B cell (primary cell): ENCODE data around the gene LPCAT1. TPM values are rescaled to one million over a fixed set of nuclear protein-coding genes. Genes with fewer than 3 reads are reported as not detected.

Source experiments
- ATAC-seq: fragments of 200-7000 bp; cut with Tn5 transposase; one replicate; pipeline ENCODE4 v1.10.0; 2021; ENCODE audit warnings: low read depth, mild to moderate bottlenecking, moderate number of reproducible peaks, moderate library complexity
- CTCF ChIA-PET: fragments of 350-600 bp; sonication (Branson Sonifier 250); formaldehyde crosslinking; loops from one replicate; lab custom pipeline; 2021; ENCODE audit warnings: antibody characterized with exemption, inconsistent platforms; lab: Charles Lee
- POLR2A ChIA-PET: fragments of 350-600 bp; sonication (Branson Sonifier 250); formaldehyde crosslinking; loops from one replicate; lab custom pipeline; 2021; ENCODE audit warnings: antibody characterized with exemption; lab: Charles Lee
- DNase-seq: peaks from one replicate; pipeline ENCODE4 v3.0.0; 2013
- H2AFZ ChIP-seq: 2 replicates; pipeline ENCODE4 v1.6.1; 2012; ENCODE audit warnings: mild to moderate bottlenecking, low read depth, low read length; ENCODE audit not compliant: insufficient read depth, poor library complexity, severe bottlenecking
- H3K27ac ChIP-seq, 2 donors: 1 replicate in 1 of 2; 2 replicates in 1 of 2; pipeline ENCODE4 v1.5.1; 2012 to 2013; ENCODE audit warnings: low read length in 2 of 2, mild to moderate bottlenecking in 2 of 2, moderate library complexity in 1 of 2
- H3K27me3 ChIP-seq, 4 experiments: fragments of 200-600 bp in 1 of 4; sonication (generic) in 1 of 4; replicated peaks in 1 of 4; 1 replicate in 2 of 4; 2 replicates in 2 of 4; pipeline versions ENCODE4 v1.6.1 to v1.7.0; 2013 to 2016; ENCODE audit warnings: low read length in 3 of 4, mild to moderate bottlenecking in 2 of 4, mixed read lengths in 1 of 4, moderate library complexity in 1 of 4; ENCODE audit not compliant: insufficient read depth in 4 of 4, control insufficient read depth in 3 of 4; ENCODE audit errors: control extremely low read depth in 1 of 4
- H3K36me3 ChIP-seq, 2 experiments: replicated peaks in 1 of 2; 1 replicate in 1 of 2; 2 replicates in 1 of 2; pipeline versions ENCODE4 v1.6.1 to v1.7.1; 2013; ENCODE audit warnings: low read length in 1 of 2; ENCODE audit not compliant: insufficient read depth in 2 of 2, control insufficient read depth in 1 of 2; ENCODE audit errors: control extremely low read depth in 1 of 2, extremely low read depth in 1 of 2
- H3K4me1 ChIP-seq, 2 donors: fragments of 200-600 bp in 1 of 2; sonication (generic) in 1 of 2; 1 replicate in 1 of 2; 2 replicates in 1 of 2; pipeline versions ENCODE4 v1.5.1 to v1.6.1; 2013 to 2017; ENCODE audit warnings: low read length in 2 of 2; ENCODE audit not compliant: control insufficient read depth in 2 of 2, insufficient read depth in 2 of 2
- H3K4me2 ChIP-seq: replicated peaks from 2 replicates; pipeline ENCODE3; 2012; ENCODE audit warnings: mild to moderate bottlenecking, low read depth, low read length; ENCODE audit not compliant: poor library complexity, severe bottlenecking
- H3K4me3 ChIP-seq, 5 experiments: fragments of 200-600 bp in 1 of 5; sonication (generic) in 1 of 5; 1 replicate in 3 of 5; 2 replicates in 2 of 5; pipeline versions ENCODE4 v1.5.1 to v1.7.0; 2011 to 2016; ENCODE audit warnings: low read length in 4 of 5, mild to moderate bottlenecking in 4 of 5, low read depth in 2 of 5, control low read depth in 1 of 5, moderate library complexity in 1 of 5; ENCODE audit not compliant: insufficient read depth in 1 of 5; ENCODE audit errors: control extremely low read depth in 1 of 5, extremely low read depth in 1 of 5
- H3K79me2 ChIP-seq: fragments of 200-600 bp; sonication (generic); one replicate; pipeline ENCODE4 v1.6.0; 2016; ENCODE audit warnings: low read length; ENCODE audit not compliant: control insufficient read depth, insufficient read depth
- H3K9ac ChIP-seq: fragments of 200-600 bp; sonication (generic); 2 replicates; pipeline ENCODE4 v1.6.1; 2017; ENCODE audit warnings: mild to moderate bottlenecking, low read length, moderate library complexity
- H3K9me3 ChIP-seq, 3 donors: one replicate each; pipeline versions ENCODE4 v1.6.1 to v1.7.1; 2013; ENCODE audit warnings: low read length in 2 of 3; ENCODE audit not compliant: control insufficient read depth in 2 of 3, insufficient read depth in 1 of 3; ENCODE audit errors: control extremely low read depth in 1 of 3
- H4K20me1 ChIP-seq: 2 replicates; pipeline ENCODE4 v1.6.0; 2012; ENCODE audit warnings: mild to moderate bottlenecking, low read length; ENCODE audit not compliant: insufficient read depth, control insufficient read depth, poor library complexity, severe bottlenecking
- H3K27ac Mint-ChIP-seq: one replicate; pipeline ENCODE4 v1.8.0; 2021; ENCODE audit warnings: mixed read lengths
- H3K27me3 Mint-ChIP-seq: one replicate; pipeline ENCODE4 v1.8.0; 2021; ENCODE audit warnings: mixed read lengths
- H3K4me1 Mint-ChIP-seq: one replicate; pipeline ENCODE4 v1.8.0; 2021; ENCODE audit warnings: mixed read lengths
- H3K4me3 Mint-ChIP-seq: one replicate; pipeline ENCODE4 v1.8.0; 2021; ENCODE audit warnings: mixed read lengths
- H3K9me3 Mint-ChIP-seq: one replicate; pipeline ENCODE4 v1.8.0; 2022; ENCODE audit warnings: mixed read lengths; ENCODE audit not compliant: insufficient read depth
- EZH2 ChIP-seq: IDR thresholded peaks from 2 replicates; pipeline ENCODE4 v1.6.1; 2012; ENCODE audit warnings: borderline replicate concordance, low read depth, mild to moderate bottlenecking, moderate library complexity, low read length; ENCODE audit not compliant: insufficient read depth, poor library complexity, severe bottlenecking
- WGBS: methylation state at CpG from one replicate; pipeline ENCODE4 v1.1.5; 2013; ENCODE audit warnings: missing lambda C conversion rate; ENCODE audit not compliant: insufficient coverage; 5-methylcytosine and 5-hydroxymethylcytosine counted together
- intact Hi-C: fragments of 100-400 bp; cut with micrococcal nuclease; formaldehyde crosslinking; loops from one replicate; pipeline ENCODE4 v1.10.0; 2022
- polyA plus RNA-seq: library from polyadenylated mRNA; depleted of rRNA; stranded (reverse); fragments of >200 nt; gene quantifications from 2 replicates; pipeline ENCODE4 v1.2.3, GENCODE V29; 2012
- total RNA-seq, 2 donors: library from RNA; stranded (reverse); fragments of 120-200 nt in 1 of 2; gene quantifications; 1 replicate in 1 of 2; 2 replicates in 1 of 2; pipeline versions ENCODE4 v1.2.3 to v1.2.4, GENCODE V29; 2013 to 2022
- TF ChIP-seq, protein P1 (sequence below): fragments of 200-600 bp; IDR thresholded peaks from one replicate; pipeline ENCODE4 v1.8.0; 2022; ENCODE audit warnings: antibody characterized with exemption, mild to moderate bottlenecking

The LPCAT1 gene
- total and polyA plus RNA-seq, 2 donors (not counting 1 experiment from before 2014, with no cell fraction given): 94.8 to 159 TPM

DNA sequence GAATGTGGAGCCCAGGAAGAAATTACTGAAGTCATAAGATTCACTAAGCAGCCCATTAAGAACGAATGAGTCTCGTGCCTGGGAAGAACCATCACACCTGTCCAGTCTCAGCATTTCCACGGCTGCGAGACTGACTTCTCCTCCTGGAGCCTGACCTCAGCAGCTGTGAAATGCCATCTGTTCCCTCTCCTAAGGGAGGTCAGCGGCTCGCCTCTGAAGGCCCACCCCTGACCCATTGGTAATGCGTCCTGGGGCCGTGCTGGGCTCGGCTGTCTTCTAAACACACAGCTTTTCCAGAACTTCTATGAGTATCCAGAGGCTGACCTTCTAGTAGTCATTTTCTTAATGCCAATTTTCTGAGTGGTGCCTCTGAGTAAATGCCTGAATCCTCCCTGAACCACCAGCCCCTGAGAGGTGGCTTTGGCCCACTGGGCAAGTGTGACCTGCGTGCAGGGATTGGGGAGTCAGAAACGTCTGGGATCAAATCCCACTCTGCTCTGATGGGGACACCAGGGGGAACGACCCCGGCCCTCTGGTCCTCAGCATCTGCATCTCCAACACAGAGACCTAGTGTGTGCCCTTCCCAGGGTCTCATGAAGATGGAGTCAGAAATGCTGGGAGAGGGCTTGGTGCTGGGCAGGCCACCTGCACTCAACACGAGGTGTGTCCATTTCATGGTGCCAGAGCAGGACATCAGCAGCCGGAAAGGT is 84.2 kb downstream of the LPCAT1 start:
- TF ChIP-seq, protein P1, sequence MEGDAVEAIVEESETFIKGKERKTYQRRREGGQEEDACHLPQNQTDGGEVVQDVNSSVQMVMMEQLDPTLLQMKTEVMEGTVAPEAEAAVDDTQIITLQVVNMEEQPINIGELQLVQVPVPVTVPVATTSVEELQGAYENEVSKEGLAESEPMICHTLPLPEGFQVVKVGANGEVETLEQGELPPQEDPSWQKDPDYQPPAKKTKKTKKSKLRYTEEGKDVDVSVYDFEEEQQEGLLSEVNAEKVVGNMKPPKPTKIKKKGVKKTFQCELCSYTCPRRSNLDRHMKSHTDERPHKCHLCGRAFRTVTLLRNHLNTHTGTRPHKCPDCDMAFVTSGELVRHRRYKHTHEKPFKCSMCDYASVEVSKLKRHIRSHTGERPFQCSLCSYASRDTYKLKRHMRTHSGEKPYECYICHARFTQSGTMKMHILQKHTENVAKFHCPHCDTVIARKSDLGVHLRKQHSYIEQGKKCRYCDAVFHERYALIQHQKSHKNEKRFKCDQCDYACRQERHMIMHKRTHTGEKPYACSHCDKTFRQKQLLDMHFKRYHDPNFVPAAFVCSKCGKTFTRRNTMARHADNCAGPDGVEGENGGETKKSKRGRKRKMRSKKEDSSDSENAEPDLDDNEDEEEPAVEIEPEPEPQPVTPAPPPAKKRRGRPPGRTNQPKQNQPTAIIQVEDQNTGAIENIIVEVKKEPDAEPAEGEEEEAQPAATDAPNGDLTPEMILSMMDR: no peak
- no peak for TF ChIP-seq EZH2
- POLR2A ChIA-PET: no interaction called here
- 91% methylated on average over 12 of the region's 15 CpGs for WGBS
- H3K36me3 ChIP-seq: no peaks in the 10 kb centered on the region
- H3K27me3 Mint-ChIP-seq: peaks cover 47% of the 10 kb centered on the region
- no peak overlapping the region for H3K4me2 ChIP-seq
- H3K9ac ChIP-seq: no peak overlapping the region
- no peak overlapping the region for H3K4me3 ChIP-seq
- CTCF ChIA-PET: no interaction called here
- H3K4me3 Mint-ChIP-seq: no peak overlapping the region
- H3K9me3 ChIP-seq: peaks cover 0 to 30% (median 3%) of the 10 kb centered on the region in 3 donors
- intact Hi-C loops: no loop called here
- peaks cover 0 to 47% (median 18%) of the 10 kb centered on the region in 4 experiments for H3K27me3 ChIP-seq
- H4K20me1 ChIP-seq: no peaks in the 10 kb centered on the region
- H3K79me2 ChIP-seq: no peaks in the 10 kb centered on the region
- peaks cover 13% of the 10 kb centered on the region for H3K4me1 Mint-ChIP-seq
- peaks cover 4% of the 10 kb centered on the region for H3K9me3 Mint-ChIP-seq
- no peak for ATAC-seq
- H3K27ac Mint-ChIP-seq: no peak overlapping the region
- no peak overlapping the region for H3K27ac ChIP-seq
- H2AFZ ChIP-seq: no peak overlapping the region
- DNase-seq: no peak
- H3K4me1 ChIP-seq: peaks cover 11 to 18% of the 10 kb centered on the region in 2 donors

DNA sequence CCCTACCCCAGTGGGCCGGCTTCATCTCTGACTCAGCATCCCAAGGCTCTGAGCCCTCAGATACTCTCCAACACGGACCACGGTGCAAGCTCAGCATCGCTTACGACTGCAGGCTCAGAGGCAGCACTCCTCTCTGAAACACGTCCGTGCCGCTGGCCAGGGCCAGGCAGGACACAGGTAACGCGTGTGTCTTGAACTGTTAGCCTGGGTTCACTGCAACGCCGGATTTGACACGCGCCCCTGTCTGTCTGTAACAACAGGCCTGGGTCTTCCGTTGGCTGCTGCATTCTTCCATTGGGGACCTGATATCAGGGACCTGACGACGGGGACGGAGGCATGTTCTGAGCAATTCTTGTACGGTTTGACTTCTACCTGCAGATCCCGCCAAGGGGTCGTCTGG is 84.9 kb downstream of the LPCAT1 start:
- intact Hi-C loops: no loop called here
- 96% methylated on average over 18 of the region's 21 CpGs for WGBS
- H3K4me3 ChIP-seq: no peak overlapping the region
- H3K27me3 Mint-ChIP-seq: peaks cover 41% of the 10 kb centered on the region
- peaks cover 0 to 41% (median 12%) of the 10 kb centered on the region in 4 experiments for H3K27me3 ChIP-seq
- DNase-seq: no peak
- TF ChIP-seq, protein P1: no peak
- TF ChIP-seq EZH2: no peak
- ChIA-PET CTCF (no interaction called here), POLR2A (no interaction called here)
- H3K27ac ChIP-seq: no peak overlapping the region
- H3K36me3 ChIP-seq: no peaks in the 10 kb centered on the region
- peaks cover 5% of the 10 kb centered on the region for H3K9me3 Mint-ChIP-seq
- H3K4me1 Mint-ChIP-seq: peaks cover 7% of the 10 kb centered on the region
- peaks cover 0 to 29% (median 3%) of the 10 kb centered on the region in 3 donors for H3K9me3 ChIP-seq
- no peak overlapping the region for H3K4me2 ChIP-seq
- H3K4me1 ChIP-seq: peaks cover 4 to 12% of the 10 kb centered on the region in 2 donors
- no peak overlapping the region for H3K9ac ChIP-seq
- no peaks in the 10 kb centered on the region for H4K20me1 ChIP-seq
- H3K4me3 Mint-ChIP-seq: no peak overlapping the region
- H3K79me2 ChIP-seq: no peaks in the 10 kb centered on the region
- H2AFZ ChIP-seq: no peak overlapping the region
- no peak for ATAC-seq
- H3K27ac Mint-ChIP-seq: no peak overlapping the region
